KMS-11 (cell line): Measurements from ENCODE around the gene DDHD1.

Source experiments
- H2AFZ ChIP-seq: fragments of 200-600 bp; sonication (generic); 2 replicates; pipeline ENCODE4 v1.6.1; 2016; ENCODE audit warnings: antibody characterized with exemption, mixed run types, low read depth
- H3K27ac ChIP-seq: fragments of 200-600 bp; sonication (generic); 2 replicates; pipeline ENCODE4 v1.6.1; 2016; ENCODE audit warnings: mild to moderate bottlenecking, mixed run types
- H3K27me3 ChIP-seq: fragments of 200-600 bp; sonication (generic); 2 replicates; pipeline ENCODE4 v1.6.1; 2017; ENCODE audit warnings: mild to moderate bottlenecking, low read depth, mixed run types, moderate library complexity; ENCODE audit not compliant: insufficient read depth
- H3K36me3 ChIP-seq: fragments of 200-600 bp; sonication (generic); 2 replicates; pipeline ENCODE4 v1.6.1; 2017; ENCODE audit warnings: mild to moderate bottlenecking, mixed run types; ENCODE audit not compliant: insufficient read depth
- H3K4me1 ChIP-seq: fragments of 200-600 bp; sonication (generic); 2 replicates; pipeline ENCODE4 v1.6.1; 2016; ENCODE audit warnings: mild to moderate bottlenecking, low read depth, mixed run types; ENCODE audit not compliant: poor library complexity, severe bottlenecking
- H3K4me2 ChIP-seq: fragments of 200-600 bp; sonication (generic); 2 replicates; pipeline ENCODE4 v1.7.0; 2016; ENCODE audit warnings: mild to moderate bottlenecking, mixed run types
- H3K4me3 ChIP-seq: fragments of 200-600 bp; sonication (generic); IDR thresholded peaks from 2 replicates; pipeline ENCODE4 v1.6.1; 2017; ENCODE audit warnings: low read depth, low read length, mixed read lengths; ENCODE audit not compliant: insufficient read depth
- H3K79me2 ChIP-seq: fragments of 200-600 bp; sonication (generic); 2 replicates; pipeline ENCODE4 v1.6.1; 2016; ENCODE audit warnings: low read depth, mixed run types; ENCODE audit not compliant: insufficient read depth
- H3K9ac ChIP-seq: fragments of 200-600 bp; sonication (generic); 2 replicates; pipeline ENCODE4 v1.6.1; 2016; ENCODE audit warnings: mild to moderate bottlenecking, mixed run types
- H4K20me1 ChIP-seq: fragments of 200-600 bp; sonication (generic); 2 replicates; pipeline ENCODE4 v1.6.1; 2016; ENCODE audit warnings: mild to moderate bottlenecking, mixed run types; ENCODE audit not compliant: insufficient read depth
- TF ChIP-seq, protein P1 (sequence below): fragments of 200-600 bp; sonication (generic); conservative IDR thresholded peaks from 2 replicates; pipeline ENCODE4 v1.6.1; 2017; ENCODE audit warnings: low read depth, mild to moderate bottlenecking, antibody characterized with exemption, low read length, moderate library complexity, mixed read lengths

DDHD1 gene

GRCh38 chr14:53002576-53002975 is 150.5 kb downstream of the DDHD1 start:
- Histone ChIP-seq H3K9ac (no peak overlapping the region), H3K4me1 (no peaks in the 10 kb centered on the region), H2AFZ (no peak overlapping the region), H3K4me2 (no peak overlapping the region), H3K27ac (no peak overlapping the region), H3K27me3 (no peaks in the 10 kb centered on the region), H3K79me2 (no peaks in the 10 kb centered on the region), H3K36me3 (no peaks in the 10 kb centered on the region), H3K4me3 (no peak overlapping the region), H4K20me1 (no peaks in the 10 kb centered on the region)
- TF ChIP-seq, protein P1, sequence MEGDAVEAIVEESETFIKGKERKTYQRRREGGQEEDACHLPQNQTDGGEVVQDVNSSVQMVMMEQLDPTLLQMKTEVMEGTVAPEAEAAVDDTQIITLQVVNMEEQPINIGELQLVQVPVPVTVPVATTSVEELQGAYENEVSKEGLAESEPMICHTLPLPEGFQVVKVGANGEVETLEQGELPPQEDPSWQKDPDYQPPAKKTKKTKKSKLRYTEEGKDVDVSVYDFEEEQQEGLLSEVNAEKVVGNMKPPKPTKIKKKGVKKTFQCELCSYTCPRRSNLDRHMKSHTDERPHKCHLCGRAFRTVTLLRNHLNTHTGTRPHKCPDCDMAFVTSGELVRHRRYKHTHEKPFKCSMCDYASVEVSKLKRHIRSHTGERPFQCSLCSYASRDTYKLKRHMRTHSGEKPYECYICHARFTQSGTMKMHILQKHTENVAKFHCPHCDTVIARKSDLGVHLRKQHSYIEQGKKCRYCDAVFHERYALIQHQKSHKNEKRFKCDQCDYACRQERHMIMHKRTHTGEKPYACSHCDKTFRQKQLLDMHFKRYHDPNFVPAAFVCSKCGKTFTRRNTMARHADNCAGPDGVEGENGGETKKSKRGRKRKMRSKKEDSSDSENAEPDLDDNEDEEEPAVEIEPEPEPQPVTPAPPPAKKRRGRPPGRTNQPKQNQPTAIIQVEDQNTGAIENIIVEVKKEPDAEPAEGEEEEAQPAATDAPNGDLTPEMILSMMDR = no peak

DNA sequence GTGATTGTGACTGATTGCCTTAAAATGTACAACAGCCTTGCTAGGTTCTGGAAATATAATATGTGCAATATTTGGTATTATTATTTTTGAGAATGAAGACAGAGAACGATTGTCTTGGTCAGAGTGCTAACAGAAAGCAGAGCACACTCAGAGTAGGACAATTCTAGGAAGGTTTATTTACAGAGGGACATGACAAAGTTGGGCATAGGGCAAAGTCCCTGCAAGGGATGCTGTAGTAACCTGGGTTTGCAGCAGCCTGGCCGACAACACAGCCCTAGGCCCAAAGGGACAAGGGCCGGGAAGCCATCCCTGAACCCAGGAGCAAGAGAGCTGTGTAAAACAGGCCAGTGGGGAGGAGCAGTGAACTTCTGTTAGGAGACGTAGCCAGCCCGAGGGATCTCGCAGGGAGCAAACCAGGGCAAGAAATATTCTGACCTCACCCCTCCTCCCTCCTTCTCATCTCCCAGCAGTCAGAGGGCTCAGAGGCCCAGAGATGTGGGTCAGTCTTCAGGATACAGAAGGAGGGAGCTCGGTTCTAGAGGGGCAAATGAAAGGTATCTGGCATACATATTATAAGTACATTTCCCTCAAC is 151.2 kb downstream of the DDHD1 start:
- H2AFZ ChIP-seq = no peak overlapping the region
- no peaks in the 10 kb centered on the region for H3K27me3 ChIP-seq
- TF ChIP-seq, protein P1 = no peak
- H3K4me3 ChIP-seq = no peak overlapping the region
- H3K79me2 ChIP-seq = no peaks in the 10 kb centered on the region
- no peaks in the 10 kb centered on the region for H3K36me3 ChIP-seq
- H3K4me1 ChIP-seq = no peaks in the 10 kb centered on the region
- H3K4me2 ChIP-seq = no peak overlapping the region
- no peak overlapping the region for H3K9ac ChIP-seq
- no peaks in the 10 kb centered on the region for H4K20me1 ChIP-seq
- H3K27ac ChIP-seq = no peak overlapping the region

DNA sequence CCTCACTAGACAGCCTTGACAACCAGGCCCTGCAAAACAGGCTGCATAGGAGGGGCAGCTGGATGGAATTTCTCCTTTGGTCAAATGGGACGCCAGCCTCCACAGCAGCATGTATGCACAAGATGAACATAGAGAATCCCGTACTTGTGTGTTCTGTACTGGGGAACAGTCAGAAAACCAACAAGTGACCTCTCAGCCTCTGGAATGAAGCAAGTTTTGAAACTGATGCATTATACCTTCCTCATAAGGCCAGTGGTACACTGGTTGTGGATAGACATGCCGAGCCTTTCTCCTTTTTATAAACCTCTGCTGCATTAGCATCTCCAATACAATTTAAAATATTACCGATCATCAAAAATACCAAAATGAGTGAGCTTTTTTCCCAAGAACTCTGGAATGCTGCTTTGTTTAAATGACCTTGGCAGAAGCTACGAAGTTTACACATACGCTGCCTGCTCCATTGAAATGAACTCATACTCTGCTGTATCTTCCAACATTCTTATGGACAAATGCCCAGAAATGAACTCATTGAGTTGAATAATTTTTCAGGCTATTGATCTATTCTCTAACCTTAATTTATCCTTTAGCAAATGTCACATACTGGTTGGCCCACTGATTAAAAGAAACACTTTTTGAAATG is 154.6 kb downstream of the DDHD1 start:
- Histone ChIP-seq H3K4me1 (no peaks in the 10 kb centered on the region), H3K27ac (no peak overlapping the region), H3K36me3 (no peaks in the 10 kb centered on the region), H2AFZ (no peak overlapping the region), H3K4me3 (no peak overlapping the region), H3K27me3 (no peaks in the 10 kb centered on the region), H3K9ac (no peak overlapping the region), H4K20me1 (no peaks in the 10 kb centered on the region), H3K79me2 (no peaks in the 10 kb centered on the region), H3K4me2 (no peak overlapping the region)
- TF ChIP-seq, protein P1 = no peak

GRCh38 chr14:52996493-52996892 is 156.6 kb downstream of the DDHD1 start:
- H3K4me3 ChIP-seq = no peak overlapping the region
- H4K20me1 ChIP-seq = no peaks in the 10 kb centered on the region
- no peak overlapping the region for H3K9ac ChIP-seq
- H2AFZ ChIP-seq = no peak overlapping the region
- no peaks in the 10 kb centered on the region for H3K27me3 ChIP-seq
- H3K27ac ChIP-seq = no peak overlapping the region
- no peaks in the 10 kb centered on the region for H3K4me1 ChIP-seq
- H3K4me2 ChIP-seq = no peak overlapping the region
- TF ChIP-seq, protein P1 = no peak
- H3K36me3 ChIP-seq = no peaks in the 10 kb centered on the region
- no peaks in the 10 kb centered on the region for H3K79me2 ChIP-seq
